HEK293 (cell line): ENCODE measurements around the gene PSMB1.
"Not testable (repeated sequence)": the region's sequence is repeated elsewhere in the genome, so short reads cannot be mapped to it uniquely, and the experiment has no call there.

Experiments used
- CTCF ChIA-PET: fragments of 350-600 bp; formaldehyde crosslinking; extraction: SDS; loops from one replicate; lab custom pipeline; 2021; ENCODE audit warnings: antibody characterized with exemption; lab: Yijun Ruan, JAX
- POLR2A ChIA-PET: fragments of 300-600 bp; formaldehyde crosslinking; extraction: SDS; loops from one replicate; lab custom pipeline; 2020; ENCODE audit warnings: antibody characterized with exemption, inconsistent platforms; lab: Yijun Ruan, JAX
- H3K27ac ChIP-seq: fragments of 200-500 bp; sonication (Bioruptor generic); 2 replicates; pipeline ENCODE4 v1.5.1; 2014; ENCODE audit warnings: low read depth, low read length, control low read depth, inconsistent platforms; ENCODE audit errors: extremely low read depth
- H3K36me3 ChIP-seq, 2 experiments: fragments of 200-500 bp in 1 of 2; sonication (Bioruptor generic) in 1 of 2; 1 replicate in 1 of 2; 2 replicates in 1 of 2; pipeline ENCODE4 v1.5.1; 2014 to 2017; ENCODE audit warnings: inconsistent platforms in 2 of 2, low read length in 2 of 2; ENCODE audit not compliant: control insufficient read depth in 2 of 2, insufficient read depth in 1 of 2
- H3K4me1 ChIP-seq: fragments of 200-500 bp; sonication (Bioruptor generic); 2 replicates; pipeline ENCODE4 v1.5.1; 2014; ENCODE audit warnings: mild to moderate bottlenecking, low read length, inconsistent platforms; ENCODE audit not compliant: control insufficient read depth, insufficient read depth
- H3K4me3 ChIP-seq: 2 replicates; pipeline ENCODE4 v1.5.1; 2011; ENCODE audit warnings: low read depth, mild to moderate bottlenecking, control low read depth, low read length, moderate library complexity
- H3K9me3 ChIP-seq: fragments of 200-500 bp; sonication (Bioruptor generic); 2 replicates; pipeline ENCODE4 v1.5.1; 2014; ENCODE audit warnings: low read depth, low read length, inconsistent platforms; ENCODE audit not compliant: control insufficient read depth, insufficient read depth
- KLF9 ChIP-seq: fragments of 450-650 bp; formaldehyde crosslinking; IDR thresholded peaks from 2 replicates; pipeline ENCODE4 v1.5.1; 2016; ENCODE audit warnings: missing biosample characterization, missing genetic modification characterization, low read depth
- PRDM1 ChIP-seq: fragments of 450-650 bp; formaldehyde crosslinking; IDR thresholded peaks from 2 replicates; pipeline ENCODE4; 2016; ENCODE audit warnings: missing biosample characterization, missing genetic modification characterization
- TSHZ1 ChIP-seq: fragments of 450-650 bp; formaldehyde crosslinking; IDR thresholded peaks from 2 replicates; pipeline ENCODE4 v1.5.1; 2016; ENCODE audit warnings: missing biosample characterization, missing genetic modification characterization, borderline replicate concordance
- ZBTB11 ChIP-seq: fragments of 450-650 bp; formaldehyde crosslinking; conservative IDR thresholded peaks from 2 replicates; pipeline ENCODE4 v1.5.1; 2016; ENCODE audit warnings: low read depth, missing biosample characterization, missing genetic modification characterization
- ZNF433 ChIP-seq: fragments of 450-650 bp; formaldehyde crosslinking; IDR thresholded peaks from 2 replicates; pipeline ENCODE4 v1.5.1; 2016; ENCODE audit warnings: missing biosample characterization, missing genetic modification characterization, low read depth
- ZNF645 ChIP-seq: fragments of 450-650 bp; formaldehyde crosslinking; IDR thresholded peaks from 2 replicates; pipeline ENCODE4; 2016; ENCODE audit warnings: missing biosample characterization, missing genetic modification characterization
- ZXDB ChIP-seq: fragments of 450-650 bp; formaldehyde crosslinking; IDR thresholded peaks from 2 replicates; pipeline ENCODE4 v1.5.1; 2016; ENCODE audit warnings: missing biosample characterization, missing genetic modification characterization

Gene PSMB1

GRCh38 chr6:170509723-170510018 lies 43.4 kb downstream of the PSMB1 start:
- Histone ChIP-seq H3K9me3 (no peaks in the 10 kb centered on the region), H3K27ac (no peak overlapping the region), H3K4me1 (no peaks in the 10 kb centered on the region), H3K4me3 (no peak overlapping the region), H3K36me3 (no peaks in the 10 kb centered on the region)
- CTCF ChIA-PET = interaction anchor here (0.7 to 1.7 kb wide), 2 partner anchors 612 to 678 kb away, joined by 3 to 5 read pairs; no protein-coding TSS in a partner anchor
- POLR2A ChIA-PET = interaction anchor here (0.8 kb wide), 1 partner anchor 808 kb away, joined by 3 read pairs; the partner anchor contains the start of genes C6orf120 and WDR27
- TF ChIP-seq TSHZ1 (tag by site-specific recombination) (no peak), ZNF645 (tag by site-specific recombination) (no peak), ZBTB11 (tag by site-specific recombination) (no peak), KLF9 (no peak), ZXDB (no peak), ZNF433 (tag by site-specific recombination) (no peak)
- TF ChIP-seq, all 188 proteins: peak for 0

- not testable (repeated sequence) for H3K36me3 ChIP-seq, H3K4me1 ChIP-seq, H3K4me3 ChIP-seq, H3K9me3 ChIP-seq, H3K27ac ChIP-seq
- TF ChIP-seq PRDM1 = peak; percentile 89; the same call in 1 of the 2 replicates
- ChIA-PET POLR2A (interaction anchor here (0.8 kb wide), 1 partner anchor 807 kb away, joined by 3 read pairs; the partner anchor contains the start of genes C6orf120 and WDR27), CTCF (interaction anchor here (0.7 to 1.7 kb wide), 2 partner anchors 612 to 678 kb away, joined by 3 to 5 read pairs; no protein-coding TSS in a partner anchor)
Observed at GRCh38 chr6:170508892-170509722, 44.0 kb downstream of the PSMB1 start.

- CTCF ChIA-PET, POLR2A ChIA-PET, H3K36me3 ChIP-seq, H3K4me1 ChIP-seq, H3K4me3 ChIP-seq, H3K9me3 ChIP-seq, H3K27ac ChIP-seq: not testable (repeated sequence)
Observed at GRCh38 chr6:170508275-170508674, 44.8 kb downstream of the PSMB1 start.

- H3K4me3 ChIP-seq, POLR2A ChIA-PET, H3K36me3 ChIP-seq, H3K9me3 ChIP-seq, H3K27ac ChIP-seq, H3K4me1 ChIP-seq: not testable (repeated sequence)
- 0 out of 2 replicates have a peak, but pooled peaks have one; percentile 20 for TF ChIP-seq PRDM1
- CTCF ChIA-PET = interaction anchor here (0.8 kb wide), 1 partner anchor 676 kb away, joined by 3 read pairs; no protein-coding TSS in a partner anchor
Observed at GRCh38 chr6:170507728-170508127, 45.4 kb downstream of the PSMB1 start.
